Ishikawa (cell line): ENCODE data around the gene EXOC6.

ENCODE experiments used
- CREB1 ChIP-seq: IDR thresholded peaks from 2 replicates; pipeline ENCODE4 v1.6.1; 2012; ENCODE audit warnings: low read depth
- EGR1 ChIP-seq: IDR thresholded peaks from 2 replicates; pipeline ENCODE4 v1.6.1; 2012
- EP300 ChIP-seq: IDR thresholded peaks from 2 replicates; pipeline ENCODE4 v1.6.1; 2012; ENCODE audit warnings: borderline replicate concordance
- FOXM1 ChIP-seq: IDR thresholded peaks from 2 replicates; pipeline ENCODE4 v1.6.1; 2012; ENCODE audit warnings: low read depth, borderline replicate concordance
- NFIC ChIP-seq: IDR thresholded peaks from 2 replicates; pipeline ENCODE4 v1.6.1; 2012
- RAD21 ChIP-seq: IDR thresholded peaks from 2 replicates; pipeline ENCODE4 v1.6.1; 2012; ENCODE audit warnings: low read depth
- TAF1 ChIP-seq: IDR thresholded peaks from 2 replicates; pipeline ENCODE4 v1.6.1; 2012; ENCODE audit warnings: low read depth, mild to moderate bottlenecking
- TEAD4 ChIP-seq: IDR thresholded peaks from 2 replicates; pipeline ENCODE4 v1.6.1; 2012
- YY1 ChIP-seq: IDR thresholded peaks from 2 replicates; pipeline ENCODE4 v1.6.1; 2012; ENCODE audit warnings: low read depth
- TF ChIP-seq, protein P1 (sequence below): IDR thresholded peaks from 2 replicates; pipeline ENCODE4 v1.6.1; 2012; ENCODE audit warnings: low read depth, mild to moderate bottlenecking
- TF ChIP-seq, protein P2 (sequence below): IDR thresholded peaks from 2 replicates; pipeline ENCODE4 v1.6.1; 2012

DNA sequence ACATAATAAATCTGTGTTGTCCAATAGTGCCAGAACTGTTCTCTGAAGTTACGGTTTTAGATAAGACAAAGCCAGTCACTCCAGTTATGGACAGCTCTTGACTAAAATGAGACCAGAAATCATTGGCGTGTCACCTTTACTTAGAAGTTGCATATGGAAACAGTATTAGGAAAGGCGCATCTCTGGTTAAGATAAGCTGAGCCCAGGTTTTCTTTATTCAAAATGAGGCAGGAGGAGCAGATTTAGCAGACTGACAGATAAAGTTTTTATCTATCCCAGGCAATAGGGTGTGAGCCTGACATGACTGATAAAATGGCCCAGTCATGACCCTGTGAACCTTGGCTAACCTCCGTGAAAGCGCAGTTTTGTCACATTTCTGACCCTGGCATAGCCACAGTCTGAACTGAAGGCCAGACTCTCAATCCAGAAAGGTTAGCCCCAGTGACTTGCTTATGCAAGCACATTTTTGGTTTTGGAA is 229.6 kb downstream of the EXOC6 start:
- TF ChIP-seq, protein P1, sequence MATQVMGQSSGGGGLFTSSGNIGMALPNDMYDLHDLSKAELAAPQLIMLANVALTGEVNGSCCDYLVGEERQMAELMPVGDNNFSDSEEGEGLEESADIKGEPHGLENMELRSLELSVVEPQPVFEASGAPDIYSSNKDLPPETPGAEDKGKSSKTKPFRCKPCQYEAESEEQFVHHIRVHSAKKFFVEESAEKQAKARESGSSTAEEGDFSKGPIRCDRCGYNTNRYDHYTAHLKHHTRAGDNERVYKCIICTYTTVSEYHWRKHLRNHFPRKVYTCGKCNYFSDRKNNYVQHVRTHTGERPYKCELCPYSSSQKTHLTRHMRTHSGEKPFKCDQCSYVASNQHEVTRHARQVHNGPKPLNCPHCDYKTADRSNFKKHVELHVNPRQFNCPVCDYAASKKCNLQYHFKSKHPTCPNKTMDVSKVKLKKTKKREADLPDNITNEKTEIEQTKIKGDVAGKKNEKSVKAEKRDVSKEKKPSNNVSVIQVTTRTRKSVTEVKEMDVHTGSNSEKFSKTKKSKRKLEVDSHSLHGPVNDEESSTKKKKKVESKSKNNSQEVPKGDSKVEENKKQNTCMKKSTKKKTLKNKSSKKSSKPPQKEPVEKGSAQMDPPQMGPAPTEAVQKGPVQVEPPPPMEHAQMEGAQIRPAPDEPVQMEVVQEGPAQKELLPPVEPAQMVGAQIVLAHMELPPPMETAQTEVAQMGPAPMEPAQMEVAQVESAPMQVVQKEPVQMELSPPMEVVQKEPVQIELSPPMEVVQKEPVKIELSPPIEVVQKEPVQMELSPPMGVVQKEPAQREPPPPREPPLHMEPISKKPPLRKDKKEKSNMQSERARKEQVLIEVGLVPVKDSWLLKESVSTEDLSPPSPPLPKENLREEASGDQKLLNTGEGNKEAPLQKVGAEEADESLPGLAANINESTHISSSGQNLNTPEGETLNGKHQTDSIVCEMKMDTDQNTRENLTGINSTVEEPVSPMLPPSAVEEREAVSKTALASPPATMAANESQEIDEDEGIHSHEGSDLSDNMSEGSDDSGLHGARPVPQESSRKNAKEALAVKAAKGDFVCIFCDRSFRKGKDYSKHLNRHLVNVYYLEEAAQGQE = no peak
- TF ChIP-seq NFIC = no peak
- no peak for TF ChIP-seq TAF1
- no peak for TF ChIP-seq EGR1
- no peak for TF ChIP-seq FOXM1
- no peak for TF ChIP-seq EP300
- TF ChIP-seq YY1 = no peak
- TF ChIP-seq TEAD4 = no peak
- TF ChIP-seq, protein P2, sequence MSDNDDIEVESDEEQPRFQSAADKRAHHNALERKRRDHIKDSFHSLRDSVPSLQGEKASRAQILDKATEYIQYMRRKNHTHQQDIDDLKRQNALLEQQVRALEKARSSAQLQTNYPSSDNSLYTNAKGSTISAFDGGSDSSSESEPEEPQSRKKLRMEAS = no peak
- no peak for TF ChIP-seq RAD21
- TF ChIP-seq CREB1 = no peak
